Measurements from ENCODE around the gene MAD2L1BP.

GRCh38 chr6:43613721-43614395, 21.8 kb upstream of the MAD2L1BP start:
- TF ChIP-seq CTCF (IDR thresholded peaks at IDR 0.05) (no peak), ZFX (IDR thresholded peaks at IDR 0.05; ENCODE audit: borderline replicate concordance) (no peak)

All from 22Rv1 (cell line).